ENCODE data around the gene STK32B. TPM values are rescaled to one million over a fixed set of nuclear protein-coding genes. Genes with fewer than 3 reads are reported as not detected.
"Not testable (repeated sequence)": the region's sequence is repeated elsewhere in the genome, so short reads cannot be mapped to it uniquely, and the experiment has no call there.

The STK32B gene
- total and polyA plus RNA-seq, 5 donors from 2014 or later: not detected

DNA sequence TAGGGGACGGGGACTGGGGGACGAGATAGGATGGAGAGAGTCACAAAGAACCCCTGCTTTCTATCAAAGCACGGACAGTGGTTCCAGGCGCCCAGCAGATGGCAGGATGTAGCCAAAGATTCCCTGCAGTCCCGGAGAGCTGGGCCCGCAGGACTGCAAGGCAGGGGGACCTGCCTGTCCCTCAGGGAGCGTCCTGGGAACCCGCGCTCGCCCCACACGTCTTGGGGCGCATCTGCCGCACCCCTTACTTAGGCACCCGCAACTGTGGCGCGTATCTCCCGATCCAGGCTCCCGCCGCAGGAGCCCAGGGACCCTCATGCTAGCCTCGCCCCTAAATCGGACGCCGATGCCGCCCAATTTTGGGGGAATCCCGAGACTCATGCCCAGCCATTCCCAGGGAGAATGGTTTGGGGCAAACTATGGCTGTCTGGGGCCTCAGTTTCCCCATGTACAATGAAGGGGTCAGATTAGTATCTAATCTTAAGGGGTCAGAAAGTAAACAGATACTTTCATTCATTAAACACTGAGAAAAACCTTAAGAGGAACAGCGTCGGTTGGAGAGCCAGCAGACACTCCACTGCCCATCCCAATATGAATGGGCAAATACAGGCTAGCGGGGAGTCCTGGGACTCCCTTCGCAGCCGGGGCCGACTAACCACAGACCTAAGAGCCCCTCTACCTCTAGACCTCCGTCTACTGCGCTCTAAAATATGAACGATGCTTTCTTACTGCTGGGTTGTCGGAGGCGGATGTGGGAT, 581 bp upstream of the STK32B start:
- peaks cover 60% of the 10 kb centered on the region for H3K27me3 Mint-ChIP-seq

DNA sequence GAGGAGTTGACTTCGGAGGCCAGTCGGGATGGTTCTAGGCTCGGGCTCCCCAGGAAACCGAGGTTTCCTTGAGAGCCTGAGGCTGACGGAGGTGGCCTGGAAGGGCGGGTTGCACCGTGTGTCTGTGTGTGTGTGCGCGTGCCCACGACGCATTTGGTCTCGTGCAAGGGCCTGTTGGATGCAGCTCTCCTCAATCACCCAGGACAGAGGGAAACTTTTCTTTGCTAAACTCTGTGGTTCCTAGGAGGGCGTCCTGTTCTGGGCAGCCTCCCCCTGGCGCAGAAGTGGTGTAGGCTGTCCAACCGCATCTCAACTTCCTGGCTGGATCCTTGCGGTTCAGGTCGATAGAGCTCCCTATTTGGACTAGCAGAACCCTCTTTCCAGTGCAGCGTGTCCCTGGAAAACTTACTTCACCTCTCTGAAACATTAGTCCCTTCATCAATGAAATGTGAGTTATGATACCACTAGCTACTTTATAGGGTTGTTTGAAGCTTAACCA, 973 bp downstream of the STK32B start:
- Mint-ChIP-seq H3K36me3 (no peaks in the 10 kb centered on the region), H3K4me3 (peak overlapping the region in 2 of 4 donors; percentile 26 to 62)
- no peak overlapping the region for H3K4me3 ChIP-seq (ENCODE audit: low read depth, low read length)

More for the DNA sequence above, 581 bp upstream of the STK32B start:
- H3K4me1 ChIP-seq (ENCODE audit: control insufficient read depth, insufficient read depth, low read length, poor library complexity, severe bottlenecking): peaks cover 20% of the 10 kb centered on the region
- ATAC-seq (ENCODE audit: low read depth in 2 of 2) (peak in 1 of 2 donors; percentile 34), DNase-seq (peak in 1 of 3 donors; percentile 14)
- Mint-ChIP-seq H3K27ac (no peak overlapping the region), H3K9me3 (peaks cover 0 to 6% (median 0%) of the 10 kb centered on the region in 7 donors), H3K4me3 (peak overlapping the region in 3 of 4 donors; percentile 45 to 76 (median 68)), H3K4me1 (peaks cover 0 to 18% (median 7%) of the 10 kb centered on the region in 4 donors), H3K36me3 (no peaks in the 10 kb centered on the region)
- H3K27me3 ChIP-seq (ENCODE audit: control insufficient read depth, insufficient read depth, low read length): peaks cover 5% of the 10 kb centered on the region
- H3K9me3 ChIP-seq (ENCODE audit: control insufficient read depth in 2 of 2, low read length in 2 of 2): no peaks in the 10 kb centered on the region
- H3K36me3 ChIP-seq (ENCODE audit: control insufficient read depth, insufficient read depth, low read length): no peaks in the 10 kb centered on the region
- no peak overlapping the region for H3K27ac ChIP-seq (ENCODE audit: insufficient read depth, low read length, poor library complexity, severe bottlenecking)
- no peak overlapping the region for H3K4me3 ChIP-seq (ENCODE audit: low read depth, low read length)

DNA sequence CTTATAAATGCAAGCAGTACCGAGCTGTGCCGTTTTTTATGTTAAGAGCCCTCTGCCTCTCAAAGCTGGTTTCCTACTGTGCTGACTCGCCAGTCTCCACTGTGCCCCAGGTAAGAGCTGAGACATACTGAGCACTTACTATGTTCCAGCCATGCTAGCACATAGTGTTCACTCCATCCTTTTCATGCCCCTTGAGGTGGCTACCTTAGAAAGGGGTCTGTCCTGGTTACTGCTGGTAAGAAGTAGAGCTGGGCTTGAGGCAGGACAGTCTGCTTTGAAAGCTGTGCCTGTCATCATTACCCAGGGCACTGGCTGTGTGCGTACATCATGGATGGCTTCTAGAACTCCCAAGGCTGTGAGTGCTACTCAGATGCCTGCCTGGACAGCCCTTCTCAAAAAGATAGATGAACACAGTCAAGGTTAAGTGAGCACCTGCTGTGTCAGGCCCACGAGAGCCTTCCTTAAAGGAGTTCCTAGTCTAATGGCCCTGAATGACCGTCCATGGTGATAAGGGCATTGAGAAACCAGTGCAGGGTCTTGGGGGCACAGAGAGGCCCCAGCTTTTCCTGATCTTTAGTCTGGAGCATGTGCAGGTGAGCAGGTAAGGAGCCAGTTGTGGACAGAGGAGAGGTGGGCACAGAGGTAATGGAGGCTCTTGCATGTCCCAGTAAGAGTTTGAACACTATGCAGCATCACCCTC, 1.6 kb downstream of the STK32B start:
- H3K27ac ChIP-seq (ENCODE audit: insufficient read depth, low read length, poor library complexity, severe bottlenecking): no peak overlapping the region
- Mint-ChIP-seq H3K4me3 (peak overlapping the region in 1 of 4 donors; percentile 26), H3K27ac (no peak overlapping the region), H3K36me3 (no peaks in the 10 kb centered on the region), H3K27me3 (peaks cover 47% of the 10 kb centered on the region), H3K9me3 (peaks cover 0 to 6% (median 0%) of the 10 kb centered on the region in 7 donors), H3K4me1 (peaks cover 0 to 18% (median 7%) of the 10 kb centered on the region in 4 donors)
- H3K4me3 ChIP-seq (ENCODE audit: low read depth, low read length): no peak overlapping the region
- ATAC-seq (ENCODE audit: low read depth in 2 of 2) (no peak), DNase-seq (no peak)
- no peaks in the 10 kb centered on the region for H3K9me3 ChIP-seq (ENCODE audit: control insufficient read depth in 2 of 2, low read length in 2 of 2)
- H3K4me1 ChIP-seq (ENCODE audit: control insufficient read depth, insufficient read depth, low read length, poor library complexity, severe bottlenecking): peaks cover 20% of the 10 kb centered on the region
- H3K36me3 ChIP-seq (ENCODE audit: control insufficient read depth, insufficient read depth, low read length): no peaks in the 10 kb centered on the region
- peaks cover 5% of the 10 kb centered on the region for H3K27me3 ChIP-seq (ENCODE audit: control insufficient read depth, insufficient read depth, low read length)

More for the DNA sequence above, 973 bp downstream of the STK32B start:
- Histone ChIP-seq H3K4me1 (ENCODE audit: control insufficient read depth, insufficient read depth, low read length, poor library complexity, severe bottlenecking) (peaks cover 20% of the 10 kb centered on the region), H3K36me3 (ENCODE audit: control insufficient read depth, insufficient read depth, low read length) (no peaks in the 10 kb centered on the region), H3K27ac (ENCODE audit: insufficient read depth, low read length, poor library complexity, severe bottlenecking) (no peak overlapping the region), H3K27me3 (ENCODE audit: control insufficient read depth, insufficient read depth, low read length) (peaks cover 5% of the 10 kb centered on the region), H3K9me3 (ENCODE audit: control insufficient read depth in 2 of 2, low read length in 2 of 2) (no peaks in the 10 kb centered on the region)
- H3K9me3 Mint-ChIP-seq: peaks cover 0 to 6% (median 0%) of the 10 kb centered on the region in 7 donors
- H3K27me3 Mint-ChIP-seq: peaks cover 51% of the 10 kb centered on the region
- H3K4me1 Mint-ChIP-seq: peaks cover 0 to 18% (median 7%) of the 10 kb centered on the region in 4 donors
- H3K27ac Mint-ChIP-seq: no peak overlapping the region
- DNase-seq (no peak), ATAC-seq (ENCODE audit: low read depth in 2 of 2) (no peak)

DNA sequence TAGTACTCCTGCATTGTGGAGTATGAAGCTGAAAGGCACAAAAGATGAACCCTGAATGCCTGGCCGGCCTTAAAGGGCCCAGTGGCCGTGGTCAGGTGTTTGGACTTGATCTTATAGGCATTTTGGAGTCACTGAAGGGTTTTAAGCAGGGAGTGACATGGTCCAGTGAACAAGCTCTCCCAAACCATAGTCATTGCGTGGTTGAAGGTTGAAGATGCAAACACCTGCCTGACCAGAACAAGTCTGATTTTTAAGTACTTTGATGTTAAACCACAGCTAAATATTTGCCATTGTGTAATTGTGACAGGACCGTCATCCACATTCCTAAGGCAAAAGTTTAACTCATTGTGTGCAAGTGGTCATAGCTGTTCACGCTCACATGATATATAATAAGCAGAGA, 3.3 kb downstream of the STK32B start:
- peaks cover 0 to 6% (median 0%) of the 10 kb centered on the region in 7 donors for H3K9me3 Mint-ChIP-seq
- Histone ChIP-seq H3K36me3 (ENCODE audit: control insufficient read depth, insufficient read depth, low read length) (no peaks in the 10 kb centered on the region), H3K9me3 (ENCODE audit: control insufficient read depth in 2 of 2, low read length in 2 of 2) (no peaks in the 10 kb centered on the region), H3K27me3 (ENCODE audit: control insufficient read depth, insufficient read depth, low read length) (peaks cover 5% of the 10 kb centered on the region), H3K27ac (ENCODE audit: insufficient read depth, low read length, poor library complexity, severe bottlenecking) (no peak overlapping the region), H3K4me3 (ENCODE audit: low read depth, low read length) (no peak overlapping the region), H3K4me1 (ENCODE audit: control insufficient read depth, insufficient read depth, low read length, poor library complexity, severe bottlenecking) (peaks cover 20% of the 10 kb centered on the region)
- ATAC-seq (ENCODE audit: low read depth in 2 of 2): no peak
- no peaks in the 10 kb centered on the region for H3K36me3 Mint-ChIP-seq
- H3K4me3 Mint-ChIP-seq: no peak overlapping the region
- no peak for DNase-seq
- H3K27me3 Mint-ChIP-seq: peaks cover 38% of the 10 kb centered on the region
- peaks cover 0 to 18% (median 7%) of the 10 kb centered on the region in 4 donors for H3K4me1 Mint-ChIP-seq
- H3K27ac Mint-ChIP-seq: no peak overlapping the region

DNA sequence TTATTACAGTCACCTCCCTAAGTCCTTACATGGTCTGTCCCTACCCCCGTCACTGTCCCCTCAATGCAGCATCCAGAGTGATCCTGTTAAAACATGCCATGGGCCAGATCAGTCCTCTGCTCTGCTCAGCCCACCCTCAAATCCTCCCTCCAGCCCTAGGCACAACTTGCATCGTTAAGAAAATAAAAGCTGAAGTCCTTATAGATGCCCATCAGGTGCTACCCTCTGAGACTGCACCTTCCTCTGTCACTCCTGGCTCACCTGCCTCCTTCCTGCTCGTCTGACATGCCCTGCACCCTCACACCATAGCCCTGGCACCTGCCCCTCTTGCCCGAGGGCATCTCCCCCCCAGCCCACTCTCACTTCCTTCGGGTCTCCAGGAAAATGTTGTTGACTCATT, 4.1 kb downstream of the STK32B start:
- Histone ChIP-seq H3K27ac (ENCODE audit: insufficient read depth, low read length, poor library complexity, severe bottlenecking) (no peak overlapping the region), H3K27me3 (ENCODE audit: control insufficient read depth, insufficient read depth, low read length) (peaks cover 2% of the 10 kb centered on the region), H3K4me3 (ENCODE audit: low read depth, low read length) (no peak overlapping the region), H3K4me1 (ENCODE audit: control insufficient read depth, insufficient read depth, low read length, poor library complexity, severe bottlenecking) (peaks cover 15% of the 10 kb centered on the region), H3K36me3 (ENCODE audit: control insufficient read depth, insufficient read depth, low read length) (no peaks in the 10 kb centered on the region), H3K9me3 (ENCODE audit: control insufficient read depth in 2 of 2, low read length in 2 of 2) (no peaks in the 10 kb centered on the region)
- DNase-seq (no peak), ATAC-seq (ENCODE audit: low read depth in 2 of 2) (no peak)
- Mint-ChIP-seq H3K27me3 (peaks cover 30% of the 10 kb centered on the region), H3K36me3 (no peaks in the 10 kb centered on the region), H3K4me3 (no peak overlapping the region), H3K4me1 (peaks cover 0 to 14% (median 7%) of the 10 kb centered on the region in 4 donors), H3K9me3 (peaks cover 0 to 6% (median under 1%) of the 10 kb centered on the region in 7 donors), H3K27ac (no peak overlapping the region)

DNA sequence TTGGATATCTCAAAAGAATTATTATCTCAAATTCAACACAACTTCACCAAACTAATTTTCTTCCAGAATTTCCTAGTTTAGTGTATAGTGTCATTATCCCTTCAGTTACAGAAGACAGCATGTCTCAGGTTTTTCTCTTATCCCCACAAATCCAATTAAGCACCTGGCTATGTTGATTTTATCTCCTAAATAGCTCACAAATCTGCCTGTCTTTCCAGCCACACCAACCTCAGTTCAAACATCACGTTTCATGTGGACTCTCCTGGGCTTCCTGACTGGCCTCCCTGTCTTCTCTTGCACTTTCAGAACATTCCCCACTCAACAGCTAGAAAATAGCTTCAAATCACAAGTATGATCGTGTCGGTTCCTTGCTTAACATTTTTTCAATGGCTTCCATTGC, 14.8 kb downstream of the STK32B start:
- Mint-ChIP-seq H3K27ac (no peak overlapping the region), H3K9me3 (peaks cover 3 to 16% (median 8%) of the 10 kb centered on the region in 7 donors), H3K36me3 (no peaks in the 10 kb centered on the region), H3K27me3 (no peaks in the 10 kb centered on the region), H3K4me3 (no peak overlapping the region), H3K4me1 (no peaks in the 10 kb centered on the region)
- no peak overlapping the region for H3K27ac ChIP-seq (ENCODE audit: insufficient read depth, low read length, poor library complexity, severe bottlenecking)
- H3K36me3 ChIP-seq (ENCODE audit: control insufficient read depth, insufficient read depth, low read length): no peaks in the 10 kb centered on the region
- DNase-seq (no peak), ATAC-seq (ENCODE audit: low read depth in 2 of 2) (no peak)
- H3K4me3 ChIP-seq (ENCODE audit: low read depth, low read length): no peak overlapping the region
- H3K4me1 ChIP-seq (ENCODE audit: control insufficient read depth, insufficient read depth, low read length, poor library complexity, severe bottlenecking): no peaks in the 10 kb centered on the region
- H3K27me3 ChIP-seq (ENCODE audit: control insufficient read depth, insufficient read depth, low read length): no peaks in the 10 kb centered on the region
- peaks cover 6 to 9% of the 10 kb centered on the region in 2 experiments for H3K9me3 ChIP-seq (ENCODE audit: control insufficient read depth in 2 of 2, low read length in 2 of 2)

DNA sequence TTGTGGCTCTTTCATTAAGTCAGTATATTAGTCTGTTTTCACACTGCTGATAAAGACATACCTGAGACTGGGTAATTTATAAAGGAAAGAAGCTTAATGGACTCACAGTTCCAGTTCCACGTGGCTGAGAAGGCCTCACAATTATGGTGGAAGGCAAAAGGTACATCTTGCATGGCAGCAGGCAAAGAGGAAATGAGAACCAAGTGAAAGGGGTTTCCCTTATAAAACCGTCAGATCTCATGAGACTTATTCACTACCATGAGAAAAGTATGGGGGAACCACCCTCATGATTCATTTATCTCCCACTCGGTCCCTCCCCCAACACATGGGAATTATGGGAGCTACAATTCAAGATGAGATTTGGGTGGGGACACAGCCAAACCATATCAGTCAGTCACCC, 15.7 kb downstream of the STK32B start:
- H3K4me1 Mint-ChIP-seq; H3K27me3 ChIP-seq (ENCODE audit: control insufficient read depth, insufficient read depth, low read length); H3K36me3 Mint-ChIP-seq; DNase-seq; H3K36me3 ChIP-seq (ENCODE audit: control insufficient read depth, insufficient read depth, low read length); H3K9me3 ChIP-seq (ENCODE audit: control insufficient read depth in 2 of 2, low read length in 2 of 2); H3K27me3 Mint-ChIP-seq; H3K27ac ChIP-seq (ENCODE audit: insufficient read depth, low read length, poor library complexity, severe bottlenecking); H3K27ac Mint-ChIP-seq; H3K4me3 ChIP-seq (ENCODE audit: low read depth, low read length); ATAC-seq (ENCODE audit: low read depth in 2 of 2); H3K4me3 Mint-ChIP-seq; H3K4me1 ChIP-seq (ENCODE audit: control insufficient read depth, insufficient read depth, low read length, poor library complexity, severe bottlenecking): not testable (repeated sequence)
- peaks cover 3 to 16% (median 8%) of the 10 kb centered on the region in 7 donors for H3K9me3 Mint-ChIP-seq

Measured in CD4-positive, CD25-positive, alpha-beta regulatory T cell (primary cell).